IMR-90 (cell line): ENCODE data around the gene AMFR. TPM values are rescaled to one million over a fixed set of nuclear protein-coding genes. Genes with fewer than 3 reads are reported as not detected.

ENCODE experiments used
- ATAC-seq: fragments of 200-7000 bp; cut with Tn5 transposase; 2 replicates; pipeline ENCODE4 v1.9.1; 2020; ENCODE audit warnings: low read depth, mild to moderate bottlenecking, moderate library complexity
- BruUV-seq: library from RNA; stranded (reverse); fragments of 400-500 nt; replicated peaks from 2 replicates; lab custom pipeline; 2021; lab: Mats Ljungman, UMichigan
- CTCF ChIA-PET: fragments of 300-600 bp; formaldehyde crosslinking; extraction: SDS; loops from one replicate; lab custom pipeline; 2021; ENCODE audit warnings: antibody characterized with exemption; lab: Yijun Ruan, JAX
- POLR2A ChIA-PET: fragments of 300-600 bp; sonication (Branson Sonifier 250); formaldehyde crosslinking; loops from one replicate; lab custom pipeline; 2022; ENCODE audit warnings: antibody characterized with exemption; ENCODE audit not compliant: unreplicated experiment; lab: Charles Lee
- DNase-seq: peaks from one replicate; pipeline ENCODE4 v3.0.0; 2013
- H2AFZ ChIP-seq: replicated peaks from 2 replicates; pipeline ENCODE3; 2013; ENCODE audit warnings: low read length, mild to moderate bottlenecking; ENCODE audit not compliant: poor library complexity
- H2AK5ac ChIP-seq: 2 replicates; pipeline ENCODE4 v1.6.1; 2013; ENCODE audit warnings: low read depth, low read length, inconsistent platforms
- H2AK9ac ChIP-seq: replicated peaks from 2 replicates; pipeline ENCODE3; 2013; ENCODE audit warnings: mild to moderate bottlenecking, low read depth, low read length, moderate library complexity; ENCODE audit not compliant: poor library complexity
- H2BK120ac ChIP-seq: 2 replicates; pipeline ENCODE4 v1.6.1; 2013; ENCODE audit warnings: low read depth, low read length, inconsistent platforms
- H2BK15ac ChIP-seq: 3 replicates; pipeline ENCODE4 v1.6.1; 2013; ENCODE audit warnings: low read depth, low read length, inconsistent platforms
- H2BK20ac ChIP-seq: 2 replicates; pipeline ENCODE4 v1.6.1; 2013; ENCODE audit warnings: low read depth, mild to moderate bottlenecking, inconsistent platforms, low read length, moderate library complexity
- H2BK5ac ChIP-seq: 2 replicates; pipeline ENCODE4 v1.6.1; 2013; ENCODE audit warnings: mild to moderate bottlenecking, low read depth, low read length, inconsistent platforms; ENCODE audit not compliant: poor library complexity, severe bottlenecking
- H3K14ac ChIP-seq: replicated peaks from 2 replicates; pipeline ENCODE4 v1.6.1; 2013; ENCODE audit warnings: low read depth, low read length, inconsistent platforms
- H3K18ac ChIP-seq: 2 replicates; pipeline ENCODE4 v1.6.1; 2013; ENCODE audit warnings: low read depth, low read length, control low read depth
- H3K23ac ChIP-seq: 2 replicates; pipeline ENCODE4 v1.6.1; 2013; ENCODE audit warnings: low read depth, low read length, inconsistent platforms
- H3K27ac ChIP-seq: 2 replicates; pipeline ENCODE4 v1.5.1; 2013; ENCODE audit warnings: mild to moderate bottlenecking, control low read depth, low read length; ENCODE audit not compliant: insufficient read depth
- H3K27me3 ChIP-seq: 2 replicates; pipeline ENCODE4 v1.6.1; 2013; ENCODE audit warnings: low read length; ENCODE audit not compliant: control insufficient read depth, insufficient read depth
- H3K36me3 ChIP-seq: 2 replicates; pipeline ENCODE4 v1.6.1; 2013; ENCODE audit warnings: low read length, mixed read lengths; ENCODE audit not compliant: control insufficient read depth, insufficient read depth
- H3K4ac ChIP-seq: 2 replicates; pipeline ENCODE4 v1.6.1; 2013; ENCODE audit warnings: low read depth, low read length, inconsistent platforms
- H3K4me1 ChIP-seq: 2 replicates; pipeline ENCODE4 v1.6.1; 2013; ENCODE audit warnings: low read length, mixed read lengths; ENCODE audit not compliant: control insufficient read depth, insufficient read depth
- H3K4me2 ChIP-seq: 2 replicates; pipeline ENCODE4 v1.6.1; 2013; ENCODE audit warnings: low read depth, mild to moderate bottlenecking, control low read depth, low read length, moderate library complexity
- H3K4me3 ChIP-seq: 2 replicates; pipeline ENCODE4 v1.5.1; 2013; ENCODE audit warnings: low read depth, mild to moderate bottlenecking, control low read depth, low read length, moderate library complexity; ENCODE audit not compliant: insufficient read depth
- H3K56ac ChIP-seq: 2 replicates; pipeline ENCODE4 v1.6.1; 2013; ENCODE audit warnings: low read length, inconsistent platforms; ENCODE audit not compliant: insufficient read depth; ENCODE audit errors: extremely low read depth
- H3K79me1 ChIP-seq, 2 experiments: 2 replicates each; pipeline ENCODE4 v1.6.1; 2013; ENCODE audit warnings: low read length in 2 of 2, inconsistent platforms in 1 of 2, low read depth in 1 of 2
- H3K9ac ChIP-seq: 2 replicates; pipeline ENCODE4 v1.6.1; 2013; ENCODE audit warnings: low read depth, low read length, control low read depth
- H3K9me1 ChIP-seq: 2 replicates; pipeline ENCODE4 v1.6.1; 2013; ENCODE audit warnings: low read length, inconsistent platforms; ENCODE audit not compliant: insufficient read depth
- H3K9me3 ChIP-seq: 2 replicates; pipeline ENCODE4 v1.6.1; 2013; ENCODE audit warnings: low read length; ENCODE audit not compliant: control insufficient read depth, insufficient read depth
- H4K20me1 ChIP-seq: 2 replicates; pipeline ENCODE4 v1.6.1; 2013; ENCODE audit warnings: low read length, inconsistent platforms; ENCODE audit not compliant: insufficient read depth
- H4K5ac ChIP-seq: 2 replicates; pipeline ENCODE4 v1.6.1; 2013; ENCODE audit warnings: mild to moderate bottlenecking, low read depth, low read length, control low read depth
- H4K8ac ChIP-seq, 2 experiments: 2 replicates each; pipeline ENCODE4 v1.6.1; 2013; ENCODE audit warnings: low read depth in 2 of 2, low read length in 2 of 2, control low read depth in 1 of 2, inconsistent platforms in 1 of 2
- H4K91ac ChIP-seq: 2 replicates; pipeline ENCODE4 v1.6.1; 2013; ENCODE audit warnings: low read depth, low read length, inconsistent platforms; ENCODE audit not compliant: insufficient read depth
- CEBPB ChIP-seq: IDR thresholded peaks from 2 replicates; pipeline ENCODE4 v1.6.1; 2012; ENCODE audit warnings: low read depth, low read length, improper control_type of control experiment
- CHD1 ChIP-seq: IDR thresholded peaks from 2 replicates; pipeline ENCODE4 v1.6.1; 2012; ENCODE audit warnings: low read depth, low read length, improper control_type of control experiment
- MAFK ChIP-seq: IDR thresholded peaks from 2 replicates; pipeline ENCODE4 v1.6.1; 2012; ENCODE audit warnings: low read depth, low read length, improper control_type of control experiment
- MXI1 ChIP-seq: IDR thresholded peaks from 2 replicates; pipeline ENCODE4 v1.6.1; 2012; ENCODE audit warnings: low read depth, mild to moderate bottlenecking, low read length, moderate library complexity, borderline replicate concordance
- NFE2L2 ChIP-seq: fragments of 150-350 bp; IDR thresholded peaks from 2 replicates; pipeline ENCODE4 v1.6.1; 2016; ENCODE audit warnings: low read depth, mild to moderate bottlenecking, low read length
- POLR2A ChIP-seq: IDR thresholded peaks from 2 replicates; pipeline ENCODE4 v1.6.1; 2012; ENCODE audit warnings: mild to moderate bottlenecking, low read depth, low read length
- RAD21 ChIP-seq: IDR thresholded peaks from 2 replicates; pipeline ENCODE4 v1.6.1; 2012; ENCODE audit warnings: low read length, improper control_type of control experiment
- RCOR1 ChIP-seq: IDR thresholded peaks from 2 replicates; pipeline ENCODE4 v1.6.1; 2012; ENCODE audit warnings: mild to moderate bottlenecking, low read length, improper control_type of control experiment; ENCODE audit not compliant: insufficient replicate concordance
- RFX5 ChIP-seq: IDR thresholded peaks from 2 replicates; pipeline ENCODE4 v1.8.0; 2012; ENCODE audit warnings: low read depth, mild to moderate bottlenecking, low read length, moderate library complexity
- SMC3 ChIP-seq: fragments of 150-350 bp; IDR thresholded peaks from 2 replicates; pipeline ENCODE4 v1.6.1; 2016; ENCODE audit warnings: low read depth, mild to moderate bottlenecking, antibody characterized with exemption, low read length, moderate library complexity
- WGBS, 2 experiments: methylation state at CpG; one replicate each; pipeline versions ENCODE4 v1.1.5 to v1.1.7; 2013; ENCODE audit warnings: missing lambda C conversion rate in 2 of 2; ENCODE audit not compliant: insufficient read length in 1 of 2; ENCODE audit errors: extremely low coverage in 2 of 2; 5-methylcytosine and 5-hydroxymethylcytosine counted together
- dilution Hi-C: fragments of 300-500 bp; cut with HindIII; formaldehyde crosslinking; loops from one replicate; pipeline ENCODE4 v1.14.3; 2018; ENCODE audit warnings: low sequenced_read_pairs; ENCODE audit not compliant: unreplicated experiment
- in situ Hi-C: fragments of 300-500 bp; cut with MboI; formaldehyde crosslinking; loops from 3 replicates; pipeline ENCODE4 v1.14.3; 2019; ENCODE audit warnings: low sequenced_read_pairs, inconsistent platforms, mixed read lengths
- intact Hi-C: fragments of 100-400 bp; cut with micrococcal nuclease; formaldehyde crosslinking; loops from 2 replicates; pipeline ENCODE4 v1.10.0; 2022
- polyA plus RNA-seq, 3 experiments: library from polyadenylated mRNA; depleted of rRNA; stranded (reverse); fragments of >200 nt; gene quantifications; 2 replicates each; pipeline ENCODE4 v1.2.3, GENCODE V29; 2012; ENCODE audit warnings: low replicate concordance in 1 of 3
- total RNA-seq: library from RNA; depleted of rRNA; stranded (reverse); fragments of >200 nt; gene quantifications from 2 replicates; pipeline ENCODE4 v1.2.3, GENCODE V29; 2012
- TF ChIP-seq, protein P1 (sequence below): conservative IDR thresholded peaks from 2 replicates; pipeline ENCODE4 v1.5.1; 2012; ENCODE audit warnings: mild to moderate bottlenecking, low read depth, low read length, improper control_type of control experiment
- TF ChIP-seq, protein P2 (sequence below): fragments of 150-350 bp; IDR thresholded peaks from 2 replicates; pipeline ENCODE4 v1.6.1; 2017; ENCODE audit warnings: mild to moderate bottlenecking, antibody characterized with exemption, low read length, low read depth
- TF ChIP-seq, protein P3 (sequence below): fragments of 150-350 bp; IDR thresholded peaks from 2 replicates; pipeline ENCODE4 v1.6.1; 2016; ENCODE audit warnings: low read depth, mild to moderate bottlenecking, low read length, moderate library complexity, borderline replicate concordance

Gene AMFR
- total and polyA plus RNA-seq, 2 of the 4 experiments (the other 2 are of a cell fraction), result 60.7 to 216 TPM

DNA sequence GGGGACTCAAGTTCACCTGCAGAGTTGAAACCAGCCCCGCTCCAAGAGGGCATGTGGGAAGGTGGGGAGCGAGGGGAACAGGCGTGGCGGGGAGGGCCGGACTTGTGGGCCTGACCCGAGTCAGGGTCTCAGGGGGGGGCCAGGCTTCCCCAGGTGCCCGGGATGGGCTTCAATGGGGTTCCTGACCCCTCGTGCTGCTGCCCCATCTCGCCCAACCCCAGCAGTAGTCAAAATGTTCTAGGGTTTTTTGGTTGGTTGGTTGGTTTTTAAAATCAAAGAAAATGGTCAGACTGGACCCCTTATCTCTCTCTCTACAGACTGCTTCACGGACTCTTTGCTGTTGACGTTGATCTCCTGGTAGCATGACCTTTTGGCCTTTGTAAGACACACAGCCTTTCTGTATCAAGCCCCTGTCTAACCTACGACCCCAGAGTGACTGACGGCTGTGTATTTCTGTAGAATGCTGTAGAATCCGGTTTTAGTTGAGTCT is 69.5 kb downstream of the AMFR start:
- Histone ChIP-seq H2AFZ (peak overlapping the region; percentile 93), H3K79me1 (peaks cover 0 to 8% of the 10 kb centered on the region in 2 experiments; a peak in 1 of 4 replicates), H3K14ac (peak overlapping the region; percentile 35; the same call in 1 of the 2 replicates), H2AK5ac (peak overlapping the region; percentile 50; the same call in 1 of the 2 replicates), H2BK20ac (no peak overlapping the region), H3K4me3 (no peak overlapping the region), H3K27me3 (peaks cover 3% of the 10 kb centered on the region; the same call in 1 of the 2 replicates), H2BK15ac (peak overlapping the region; percentile 43; the same call in 1 of the 3 replicates), H4K20me1 (no peaks in the 10 kb centered on the region), H2AK9ac (peak overlapping the region; percentile 17), H3K4me2 (peak overlapping the region; percentile 48), H3K9me3 (no peaks in the 10 kb centered on the region), H3K9me1 (peaks cover 8% of the 10 kb centered on the region), H4K8ac (peak overlapping the region; percentile 84 to 96; a peak in 3 of 4 replicates), H3K56ac (peak overlapping the region; percentile 50; the same call in 1 of the 2 replicates), H3K9ac (peak overlapping the region; percentile 41), H3K4me1 (peaks cover 12% of the 10 kb centered on the region), H3K4ac (peak overlapping the region; percentile 91), H4K91ac (peak overlapping the region; percentile 74), H2BK5ac (peak overlapping the region; percentile 87), H3K18ac (peak overlapping the region; percentile 43; the same call in 1 of the 2 replicates), H4K5ac (peak overlapping the region; percentile 93), H3K23ac (peak overlapping the region; percentile 19; the same call in 1 of the 2 replicates), H2BK120ac (peak overlapping the region; percentile 67), H3K36me3 (peaks cover 7% of the 10 kb centered on the region; the same call in 1 of the 2 replicates), H3K27ac (peak overlapping the region; percentile 42)
- WGBS, 2 experiments, result 88% methylated on average over 4 of the region's 14 CpGs; no CpG with 5 or more reads in 1 of the 2 experiments
- ChIA-PET POLR2A (interaction anchor here (0.9 kb wide), 1 partner anchor 17 kb away, joined by 3 read pairs; no protein-coding TSS in a partner anchor), CTCF (interaction anchor here (0.8 to 1.7 kb wide), 5 partner anchors 9 to 44 kb away, joined by 3 to 9 read pairs (median 4); no protein-coding TSS in a partner anchor)
- TF ChIP-seq CHD1 (no peak), SMC3 (no peak), RAD21 (no peak), NFE2L2 (no peak), MAFK (no peak), RCOR1 (no peak), MXI1 (no peak), CEBPB (no peak), RFX5 (no peak), POLR2A (no peak)
- TF ChIP-seq, protein P1, sequence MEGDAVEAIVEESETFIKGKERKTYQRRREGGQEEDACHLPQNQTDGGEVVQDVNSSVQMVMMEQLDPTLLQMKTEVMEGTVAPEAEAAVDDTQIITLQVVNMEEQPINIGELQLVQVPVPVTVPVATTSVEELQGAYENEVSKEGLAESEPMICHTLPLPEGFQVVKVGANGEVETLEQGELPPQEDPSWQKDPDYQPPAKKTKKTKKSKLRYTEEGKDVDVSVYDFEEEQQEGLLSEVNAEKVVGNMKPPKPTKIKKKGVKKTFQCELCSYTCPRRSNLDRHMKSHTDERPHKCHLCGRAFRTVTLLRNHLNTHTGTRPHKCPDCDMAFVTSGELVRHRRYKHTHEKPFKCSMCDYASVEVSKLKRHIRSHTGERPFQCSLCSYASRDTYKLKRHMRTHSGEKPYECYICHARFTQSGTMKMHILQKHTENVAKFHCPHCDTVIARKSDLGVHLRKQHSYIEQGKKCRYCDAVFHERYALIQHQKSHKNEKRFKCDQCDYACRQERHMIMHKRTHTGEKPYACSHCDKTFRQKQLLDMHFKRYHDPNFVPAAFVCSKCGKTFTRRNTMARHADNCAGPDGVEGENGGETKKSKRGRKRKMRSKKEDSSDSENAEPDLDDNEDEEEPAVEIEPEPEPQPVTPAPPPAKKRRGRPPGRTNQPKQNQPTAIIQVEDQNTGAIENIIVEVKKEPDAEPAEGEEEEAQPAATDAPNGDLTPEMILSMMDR, result no peak
- TF ChIP-seq, protein P2, sequence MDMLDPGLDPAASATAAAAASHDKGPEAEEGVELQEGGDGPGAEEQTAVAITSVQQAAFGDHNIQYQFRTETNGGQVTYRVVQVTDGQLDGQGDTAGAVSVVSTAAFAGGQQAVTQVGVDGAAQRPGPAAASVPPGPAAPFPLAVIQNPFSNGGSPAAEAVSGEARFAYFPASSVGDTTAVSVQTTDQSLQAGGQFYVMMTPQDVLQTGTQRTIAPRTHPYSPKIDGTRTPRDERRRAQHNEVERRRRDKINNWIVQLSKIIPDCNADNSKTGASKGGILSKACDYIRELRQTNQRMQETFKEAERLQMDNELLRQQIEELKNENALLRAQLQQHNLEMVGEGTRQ, result no peak
- TF ChIP-seq, protein P3, sequence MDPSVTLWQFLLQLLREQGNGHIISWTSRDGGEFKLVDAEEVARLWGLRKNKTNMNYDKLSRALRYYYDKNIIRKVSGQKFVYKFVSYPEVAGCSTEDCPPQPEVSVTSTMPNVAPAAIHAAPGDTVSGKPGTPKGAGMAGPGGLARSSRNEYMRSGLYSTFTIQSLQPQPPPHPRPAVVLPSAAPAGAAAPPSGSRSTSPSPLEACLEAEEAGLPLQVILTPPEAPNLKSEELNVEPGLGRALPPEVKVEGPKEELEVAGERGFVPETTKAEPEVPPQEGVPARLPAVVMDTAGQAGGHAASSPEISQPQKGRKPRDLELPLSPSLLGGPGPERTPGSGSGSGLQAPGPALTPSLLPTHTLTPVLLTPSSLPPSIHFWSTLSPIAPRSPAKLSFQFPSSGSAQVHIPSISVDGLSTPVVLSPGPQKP, result no peak
- no TSS peak for BruUV-seq
- in situ Hi-C loops (loop anchor here (25.0 kb wide), 1 partner anchor 869 kb away; the partner anchor contains the start of gene MMP2), dilution Hi-C loops (no loop called here), intact Hi-C loops (loop anchor here (1.0 to 10.0 kb wide), 4 partner anchors 24 to 412 kb away; partner anchors contain the start of genes AMFR and MT2A)
- DNase-seq (no peak), ATAC-seq (no peak)
